HL-60 (cell line): ENCODE measurements around the gene USH2A.

ENCODE experiments used
- CTCF ChIP-seq: IDR thresholded peaks from one replicate; pipeline ENCODE4 v1.5.1; 2011; ENCODE audit warnings: low read length, control low read depth, inconsistent platforms; ENCODE audit not compliant: insufficient read depth
- GABPA ChIP-seq: IDR thresholded peaks from 2 replicates; pipeline ENCODE4 v1.6.1; 2012; ENCODE audit warnings: low read depth
- POLR2AphosphoS5 ChIP-seq: IDR thresholded peaks from 2 replicates; pipeline ENCODE4 v1.6.1; 2012; ENCODE audit warnings: low read depth
- REST ChIP-seq: IDR thresholded peaks from 2 replicates; pipeline ENCODE4 v1.6.1; 2012; ENCODE audit warnings: low read depth; ENCODE audit not compliant: insufficient replicate concordance
- SPI1 ChIP-seq: IDR thresholded peaks from 2 replicates; pipeline ENCODE4 v1.6.1; 2012; ENCODE audit warnings: low read depth, mild to moderate bottlenecking, borderline replicate concordance

- TF ChIP-seq CTCF (no peak), POLR2AphosphoS5 (no peak), REST (no peak), SPI1 (no peak), GABPA (no peak)
These were observed 535.1 kb downstream of the USH2A start for GRCh38 chr1:215888159-215888558.
